Skeletal muscle tissue (tissue), 4 donors: ENCODE measurements around the gene WIPF1. TPM values are rescaled to one million over a fixed set of nuclear protein-coding genes. Genes with fewer than 3 reads are reported as not detected.

Source experiments
- H3K27ac ChIP-seq: one replicate; pipeline ENCODE4 v1.7.0; 2013; ENCODE audit warnings: mild to moderate bottlenecking, low read depth, low read length, inconsistent platforms
- H3K27me3 ChIP-seq, 3 donors: one replicate each; pipeline ENCODE4 v1.7.0; 2013; ENCODE audit warnings: low read length in 3 of 3; ENCODE audit not compliant: control insufficient read depth in 3 of 3, insufficient read depth in 3 of 3
- H3K36me3 ChIP-seq, 3 donors: one replicate each; pipeline ENCODE4 v1.7.0; 2013; ENCODE audit warnings: low read length in 3 of 3; ENCODE audit not compliant: control insufficient read depth in 3 of 3, insufficient read depth in 3 of 3
- H3K4me1 ChIP-seq, 3 donors: one replicate each; pipeline ENCODE4 v1.7.0; 2013; ENCODE audit warnings: low read length in 3 of 3, mild to moderate bottlenecking in 3 of 3; ENCODE audit not compliant: control insufficient read depth in 3 of 3, insufficient read depth in 3 of 3
- H3K4me3 ChIP-seq, 3 donors: one replicate each; pipeline ENCODE4 v1.7.0; 2013; ENCODE audit warnings: low read length in 3 of 3
- H3K9ac ChIP-seq, 3 donors: one replicate each; pipeline ENCODE4 v1.7.0; 2013; ENCODE audit warnings: low read length in 3 of 3, mild to moderate bottlenecking in 3 of 3, moderate library complexity in 2 of 3, low read depth in 1 of 3
- H3K9me3 ChIP-seq, 3 donors: one replicate each; pipeline ENCODE4 v1.7.0; 2013; ENCODE audit warnings: low read length in 3 of 3; ENCODE audit not compliant: control insufficient read depth in 3 of 3
- total RNA-seq: library from RNA; depleted of rRNA; stranded (reverse); fragments of >200 nt; gene quantifications from one replicate; pipeline ENCODE4 v1.2.3, GENCODE V29; 2014
- donor health status: Osteomylitis.

WIPF1 gene
- total RNA-seq, 1 donor from 2014 or later = 16.2 TPM

DNA sequence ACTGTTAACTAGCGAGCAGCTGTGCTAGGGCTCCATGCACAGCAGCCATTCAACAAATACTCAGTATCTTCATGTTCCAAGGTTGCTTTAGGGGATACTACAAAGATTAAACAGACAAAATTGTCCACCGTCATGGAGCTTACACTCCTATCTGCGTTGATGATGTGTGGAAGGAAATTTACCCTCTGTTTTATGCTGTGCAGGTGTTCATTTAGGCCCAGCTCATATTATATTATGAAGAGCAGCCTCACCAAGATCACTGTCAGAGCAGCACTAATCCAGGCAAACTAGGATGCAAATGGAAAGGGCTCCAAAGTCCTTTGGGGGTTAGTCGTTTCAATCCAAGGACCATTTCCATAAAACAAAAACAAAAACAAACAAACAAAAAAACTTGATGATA, 13.4 kb upstream of the WIPF1 start:
- peak overlapping the region; percentile 10 for H3K27ac ChIP-seq
- H3K4me1 ChIP-seq = peaks cover 0 to 16% (median 5%) of the 10 kb centered on the region in 3 donors

GRCh38 chr2:174610243-174610995, 12.8 kb upstream of the WIPF1 start:
- Histone ChIP-seq H3K27me3 (no peaks in the 10 kb centered on the region), H3K27ac (peak overlapping the region; percentile 21), H3K9ac (no peak overlapping the region), H3K4me1 (peaks cover 0 to 15% (median 5%) of the 10 kb centered on the region in 3 donors), H3K36me3 (no peaks in the 10 kb centered on the region), H3K9me3 (no peaks in the 10 kb centered on the region), H3K4me3 (no peak overlapping the region)

More for the DNA sequence above, 13.4 kb upstream of the WIPF1 start:
- Histone ChIP-seq H3K9me3 (no peaks in the 10 kb centered on the region), H3K4me3 (no peak overlapping the region), H3K36me3 (no peaks in the 10 kb centered on the region), H3K9ac (no peak overlapping the region), H3K27me3 (no peaks in the 10 kb centered on the region)

- H3K9me3 ChIP-seq = no peaks in the 10 kb centered on the region
- peak overlapping the region; percentile 21 for H3K27ac ChIP-seq
- peaks cover 0 to 15% (median 5%) of the 10 kb centered on the region in 3 donors for H3K4me1 ChIP-seq
- H3K9ac ChIP-seq = no peak overlapping the region
- no peaks in the 10 kb centered on the region for H3K36me3 ChIP-seq
- no peak overlapping the region for H3K4me3 ChIP-seq
- no peaks in the 10 kb centered on the region for H3K27me3 ChIP-seq
Measured at GRCh38 chr2:174609261-174609660, 11.7 kb upstream of the WIPF1 start.

GRCh38 chr2:174608866-174609214, 11.2 kb upstream of the WIPF1 start:
- H3K36me3 ChIP-seq = no peaks in the 10 kb centered on the region
- H3K4me1 ChIP-seq = peaks cover 0 to 15% (median 5%) of the 10 kb centered on the region in 3 donors
- H3K9ac ChIP-seq = no peak overlapping the region
- no peak overlapping the region for H3K4me3 ChIP-seq
- no peaks in the 10 kb centered on the region for H3K9me3 ChIP-seq
- H3K27me3 ChIP-seq = no peaks in the 10 kb centered on the region
- no peak overlapping the region for H3K27ac ChIP-seq

DNA sequence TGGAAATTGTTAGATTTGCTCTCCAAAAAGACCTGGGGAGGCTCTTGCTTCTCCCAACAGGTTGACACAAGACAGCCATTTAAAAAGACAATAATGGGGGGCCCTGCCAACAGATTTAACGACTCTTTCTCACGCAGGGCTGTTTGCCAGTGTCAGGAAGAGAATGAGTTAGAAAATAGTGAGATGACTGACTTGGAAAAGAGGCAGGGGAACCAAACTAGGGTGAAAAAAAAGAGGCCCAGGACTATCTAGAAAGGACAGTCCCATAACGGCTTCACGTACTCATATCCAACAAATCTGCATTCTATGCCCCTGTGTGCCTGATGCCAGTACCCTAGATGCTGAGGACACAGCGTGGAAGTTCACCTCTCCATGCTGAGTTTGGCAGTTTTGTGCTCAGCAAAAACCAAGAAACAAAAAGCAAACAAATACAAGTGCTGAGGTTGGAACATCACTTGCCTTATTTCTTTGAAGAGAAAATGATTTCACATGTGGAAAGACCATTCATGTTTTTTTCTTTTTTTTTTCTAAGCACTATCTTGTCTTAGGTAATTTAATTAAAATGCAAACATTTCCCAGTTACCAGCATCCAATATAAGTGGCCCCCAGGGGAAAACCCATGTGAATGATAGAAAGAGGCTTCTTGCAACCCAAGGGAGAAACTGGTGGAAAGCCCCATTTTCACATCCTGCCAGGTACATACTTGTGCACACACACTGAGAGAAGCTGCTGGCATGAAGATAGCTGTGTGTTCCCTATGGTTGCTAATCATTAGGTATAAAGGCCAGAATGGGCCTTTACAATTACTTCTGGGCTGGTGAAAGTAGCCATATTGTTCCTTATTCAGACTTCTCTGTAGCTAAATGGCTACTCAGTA, 10.6 kb upstream of the WIPF1 start:
- H3K36me3 ChIP-seq = no peaks in the 10 kb centered on the region
- H3K9ac ChIP-seq = no peak overlapping the region
- H3K4me1 ChIP-seq = peaks cover 0 to 15% (median 5%) of the 10 kb centered on the region in 3 donors
- H3K9me3 ChIP-seq = no peaks in the 10 kb centered on the region
- H3K27ac ChIP-seq = no peak overlapping the region
- H3K4me3 ChIP-seq = no peak overlapping the region
- H3K27me3 ChIP-seq = no peaks in the 10 kb centered on the region

- Histone ChIP-seq H3K36me3 (no peaks in the 10 kb centered on the region), H3K9ac (no peak overlapping the region), H3K9me3 (no peaks in the 10 kb centered on the region), H3K27ac (no peak overlapping the region), H3K4me3 (no peak overlapping the region), H3K4me1 (peaks cover 4 to 15% (median 5%) of the 10 kb centered on the region in 3 donors), H3K27me3 (no peaks in the 10 kb centered on the region)
Measured at GRCh38 chr2:174607584-174607983, 10.0 kb upstream of the WIPF1 start.

GRCh38 chr2:174606336-174606735, 8.7 kb upstream of the WIPF1 start:
- Histone ChIP-seq H3K4me3 (no peak overlapping the region), H3K4me1 (peaks cover 4 to 15% (median 5%) of the 10 kb centered on the region in 3 donors), H3K9ac (no peak overlapping the region), H3K36me3 (no peaks in the 10 kb centered on the region), H3K27me3 (no peaks in the 10 kb centered on the region), H3K27ac (no peak overlapping the region), H3K9me3 (no peaks in the 10 kb centered on the region)

GRCh38 chr2:174605687-174606086, 8.1 kb upstream of the WIPF1 start:
- Histone ChIP-seq H3K27me3 (no peaks in the 10 kb centered on the region), H3K9me3 (no peaks in the 10 kb centered on the region), H3K36me3 (no peaks in the 10 kb centered on the region), H3K4me3 (no peak overlapping the region), H3K27ac (no peak overlapping the region), H3K4me1 (peaks cover 4 to 10% (median 4%) of the 10 kb centered on the region in 3 donors), H3K9ac (no peak overlapping the region)

- Histone ChIP-seq H3K9ac (no peak overlapping the region), H3K4me1 (peaks cover 3 to 6% (median 4%) of the 10 kb centered on the region in 3 donors), H3K27ac (no peak overlapping the region), H3K36me3 (no peaks in the 10 kb centered on the region), H3K4me3 (no peak overlapping the region), H3K27me3 (no peaks in the 10 kb centered on the region), H3K9me3 (no peaks in the 10 kb centered on the region)
Measured at GRCh38 chr2:174603280-174603679, 5.7 kb upstream of the WIPF1 start.

- Histone ChIP-seq H3K4me3 (no peak overlapping the region), H3K4me1 (peaks cover 0 to 6% (median 4%) of the 10 kb centered on the region in 3 donors), H3K9me3 (no peaks in the 10 kb centered on the region), H3K27ac (no peak overlapping the region), H3K9ac (no peak overlapping the region), H3K36me3 (no peaks in the 10 kb centered on the region), H3K27me3 (no peaks in the 10 kb centered on the region)
Measured at GRCh38 chr2:174602745-174603144, 5.1 kb upstream of the WIPF1 start.
